HL-60 (cell line): ENCODE measurements around the gene CLEC11A.

Experiments used
- DNase-seq, 2 experiments: peaks; one replicate each; pipeline ENCODE4 v3.0.0-alpha.2; 2010 to 2020; ENCODE audit warnings: low read depth in 1 of 2, low spot score in 1 of 2
- H3K27ac ChIP-seq: fragments of 250-450 bp; sonication (Bioruptor Pico); replicated peaks from 2 replicates; pipeline ENCODE4 v1.5.1; 2020; ENCODE audit warnings: mild to moderate bottlenecking, moderate library complexity
- H3K27me3 ChIP-seq: fragments of 250-450 bp; sonication (Bioruptor Pico); 2 replicates; pipeline ENCODE4 v1.5.1; 2021; ENCODE audit warnings: mild to moderate bottlenecking, moderate library complexity; ENCODE audit not compliant: insufficient read depth, poor library complexity, severe bottlenecking
- H3K4me3 ChIP-seq: replicated peaks from 2 replicates; pipeline ENCODE4 v1.5.1; 2011; ENCODE audit warnings: mild to moderate bottlenecking, control low read depth, low read length; ENCODE audit not compliant: insufficient read depth
- CTCF ChIP-seq: IDR thresholded peaks from one replicate; pipeline ENCODE4 v1.5.1; 2011; ENCODE audit warnings: low read length, control low read depth, inconsistent platforms; ENCODE audit not compliant: insufficient read depth
- GABPA ChIP-seq: IDR thresholded peaks from 2 replicates; pipeline ENCODE4 v1.6.1; 2012; ENCODE audit warnings: low read depth
- POLR2AphosphoS5 ChIP-seq: IDR thresholded peaks from 2 replicates; pipeline ENCODE4 v1.6.1; 2012; ENCODE audit warnings: low read depth
- SPI1 ChIP-seq: IDR thresholded peaks from 2 replicates; pipeline ENCODE4 v1.6.1; 2012; ENCODE audit warnings: low read depth, mild to moderate bottlenecking, borderline replicate concordance
- TF ChIP-seq, protein P1 (sequence below): IDR thresholded peaks from 2 replicates; pipeline ENCODE4 v1.6.1; 2012; ENCODE audit warnings: low read depth; ENCODE audit not compliant: insufficient replicate concordance

The CLEC11A gene

GRCh38 chr19:50711805-50712204 is 11.4 kb upstream of the CLEC11A start:
- Histone ChIP-seq H3K27ac (no peak overlapping the region), H3K4me3 (no peak overlapping the region), H3K27me3 (no peaks in the 10 kb centered on the region)
- TF ChIP-seq CTCF, result no peak
- TF ChIP-seq, protein P1, sequence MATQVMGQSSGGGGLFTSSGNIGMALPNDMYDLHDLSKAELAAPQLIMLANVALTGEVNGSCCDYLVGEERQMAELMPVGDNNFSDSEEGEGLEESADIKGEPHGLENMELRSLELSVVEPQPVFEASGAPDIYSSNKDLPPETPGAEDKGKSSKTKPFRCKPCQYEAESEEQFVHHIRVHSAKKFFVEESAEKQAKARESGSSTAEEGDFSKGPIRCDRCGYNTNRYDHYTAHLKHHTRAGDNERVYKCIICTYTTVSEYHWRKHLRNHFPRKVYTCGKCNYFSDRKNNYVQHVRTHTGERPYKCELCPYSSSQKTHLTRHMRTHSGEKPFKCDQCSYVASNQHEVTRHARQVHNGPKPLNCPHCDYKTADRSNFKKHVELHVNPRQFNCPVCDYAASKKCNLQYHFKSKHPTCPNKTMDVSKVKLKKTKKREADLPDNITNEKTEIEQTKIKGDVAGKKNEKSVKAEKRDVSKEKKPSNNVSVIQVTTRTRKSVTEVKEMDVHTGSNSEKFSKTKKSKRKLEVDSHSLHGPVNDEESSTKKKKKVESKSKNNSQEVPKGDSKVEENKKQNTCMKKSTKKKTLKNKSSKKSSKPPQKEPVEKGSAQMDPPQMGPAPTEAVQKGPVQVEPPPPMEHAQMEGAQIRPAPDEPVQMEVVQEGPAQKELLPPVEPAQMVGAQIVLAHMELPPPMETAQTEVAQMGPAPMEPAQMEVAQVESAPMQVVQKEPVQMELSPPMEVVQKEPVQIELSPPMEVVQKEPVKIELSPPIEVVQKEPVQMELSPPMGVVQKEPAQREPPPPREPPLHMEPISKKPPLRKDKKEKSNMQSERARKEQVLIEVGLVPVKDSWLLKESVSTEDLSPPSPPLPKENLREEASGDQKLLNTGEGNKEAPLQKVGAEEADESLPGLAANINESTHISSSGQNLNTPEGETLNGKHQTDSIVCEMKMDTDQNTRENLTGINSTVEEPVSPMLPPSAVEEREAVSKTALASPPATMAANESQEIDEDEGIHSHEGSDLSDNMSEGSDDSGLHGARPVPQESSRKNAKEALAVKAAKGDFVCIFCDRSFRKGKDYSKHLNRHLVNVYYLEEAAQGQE, result no peak
- TF ChIP-seq SPI1, result no peak
- no peak for TF ChIP-seq POLR2AphosphoS5
- no peak for TF ChIP-seq GABPA
- no peak for DNase-seq

- TF ChIP-seq SPI1, result no peak
- TF ChIP-seq CTCF, result no peak
- no peak for TF ChIP-seq GABPA
- TF ChIP-seq, protein P1, result no peak
- no peak for TF ChIP-seq POLR2AphosphoS5
- Histone ChIP-seq H3K4me3 (no peak overlapping the region), H3K27me3 (peaks cover 6% of the 10 kb centered on the region), H3K27ac (no peak overlapping the region)
- DNase-seq, result no peak
Observed at GRCh38 chr19:50712833-50713232, 10.3 kb upstream of the CLEC11A start.

GRCh38 chr19:50713556-50714236 is 9.5 kb upstream of the CLEC11A start:
- Histone ChIP-seq H3K27me3 (peaks cover 7% of the 10 kb centered on the region), H3K4me3 (no peak overlapping the region), H3K27ac (no peak overlapping the region)
- no peak for DNase-seq
- TF ChIP-seq GABPA, result no peak
- TF ChIP-seq, protein P1, result no peak
- no peak for TF ChIP-seq CTCF
- TF ChIP-seq SPI1, result no peak
- TF ChIP-seq POLR2AphosphoS5, result no peak
